DND-41 (cell line): ENCODE data around the gene HOXA5.

Source experiments
- ATAC-seq: fragments of 200-7000 bp; cut with Tn5 transposase; 3 replicates; pipeline ENCODE4 v1.9.1; 2021; ENCODE audit warnings: low read depth; ENCODE audit not compliant: insufficient read depth
- DNase-seq: peaks from one replicate; pipeline ENCODE4 v3.0.0-alpha.2; 2020
- H2AFZ ChIP-seq: 2 replicates; pipeline ENCODE4 v1.6.0; 2012; ENCODE audit warnings: low read depth, low read length
- H3K27ac ChIP-seq: 2 replicates; pipeline ENCODE4 v1.5.1; 2012; ENCODE audit warnings: low read length, inconsistent platforms
- H3K27me3 ChIP-seq: fragments of 200-600 bp; sonication (generic); 2 replicates; pipeline ENCODE4 v1.6.0; 2012; ENCODE audit warnings: low read length, mild to moderate bottlenecking, inconsistent platforms; ENCODE audit not compliant: insufficient read depth, poor library complexity
- H3K36me3 ChIP-seq: 2 replicates; pipeline ENCODE4 v1.5.1; 2012; ENCODE audit warnings: low read length, inconsistent platforms; ENCODE audit not compliant: insufficient read depth
- H3K4me1 ChIP-seq: 2 replicates; pipeline ENCODE4 v1.5.1; 2012; ENCODE audit warnings: mild to moderate bottlenecking, low read length; ENCODE audit not compliant: insufficient read depth
- H3K4me2 ChIP-seq: 2 replicates; pipeline ENCODE4 v1.6.0; 2012; ENCODE audit warnings: mild to moderate bottlenecking, moderate library complexity, low read length, inconsistent platforms; ENCODE audit not compliant: insufficient read depth
- H3K4me3 ChIP-seq, 2 experiments: fragments of 200-600 bp in 1 of 2; shearing (Covaris generic) in 1 of 2; 2 replicates each; pipeline ENCODE4 v1.5.1; 2012 to 2016; ENCODE audit warnings: inconsistent platforms in 2 of 2, low read length in 2 of 2, mild to moderate bottlenecking in 2 of 2, low read depth in 1 of 2, moderate library complexity in 1 of 2
- H3K79me2 ChIP-seq: 2 replicates; pipeline ENCODE4 v1.6.0; 2012; ENCODE audit warnings: low read length, inconsistent platforms; ENCODE audit not compliant: insufficient read depth
- H3K9ac ChIP-seq: 2 replicates; pipeline ENCODE4 v1.6.0; 2012; ENCODE audit warnings: low read depth, mild to moderate bottlenecking, inconsistent platforms, low read length, moderate library complexity
- H3K9me3 ChIP-seq: 2 replicates; pipeline ENCODE4 v1.5.1; 2012; ENCODE audit warnings: low read length, moderate library complexity, mild to moderate bottlenecking, inconsistent platforms; ENCODE audit not compliant: insufficient read depth, severe bottlenecking
- H4K20me1 ChIP-seq: 2 replicates; pipeline ENCODE4 v1.6.0; 2012; ENCODE audit warnings: low read length; ENCODE audit not compliant: insufficient read depth
- CTCF ChIP-seq: IDR thresholded peaks from 2 replicates; pipeline ENCODE4 v1.5.1; 2012; ENCODE audit warnings: borderline replicate concordance, low read length, moderate library complexity, mild to moderate bottlenecking; ENCODE audit not compliant: poor library complexity, severe bottlenecking; ENCODE audit errors: extremely low read depth
- EZH2 ChIP-seq: IDR thresholded peaks from 3 replicates; pipeline ENCODE4 v1.6.1; 2012; ENCODE audit warnings: borderline replicate concordance, low read depth, mild to moderate bottlenecking, moderate library complexity, low read length, inconsistent platforms; ENCODE audit not compliant: severe bottlenecking

The HOXA5 gene

GRCh38 chr7:27113991-27114769 lies 29.3 kb downstream of the HOXA5 start:
- Histone ChIP-seq H3K4me3 (no peak overlapping the region), H3K4me2 (no peak overlapping the region), H3K9ac (no peak overlapping the region), H3K27me3 (no peaks in the 10 kb centered on the region), H3K36me3 (no peaks in the 10 kb centered on the region), H3K79me2 (no peaks in the 10 kb centered on the region), H2AFZ (no peak overlapping the region), H3K9me3 (no peaks in the 10 kb centered on the region), H3K27ac (no peak overlapping the region), H4K20me1 (no peaks in the 10 kb centered on the region), H3K4me1 (no peaks in the 10 kb centered on the region)
- no peak for TF ChIP-seq EZH2
- TF ChIP-seq CTCF, result no peak
- ATAC-seq, result no peak
- DNase-seq, result no peak

- Histone ChIP-seq H3K4me2 (no peak overlapping the region), H3K27me3 (no peaks in the 10 kb centered on the region), H3K9ac (no peak overlapping the region), H3K27ac (no peak overlapping the region), H3K4me1 (no peaks in the 10 kb centered on the region), H2AFZ (no peak overlapping the region), H4K20me1 (no peaks in the 10 kb centered on the region), H3K9me3 (no peaks in the 10 kb centered on the region), H3K36me3 (no peaks in the 10 kb centered on the region), H3K79me2 (no peaks in the 10 kb centered on the region), H3K4me3 (no peak overlapping the region)
- no peak for DNase-seq
- no peak for ATAC-seq
- no peak for TF ChIP-seq EZH2
- no peak for TF ChIP-seq CTCF
Observed at GRCh38 chr7:27112955-27113949, 30.2 kb downstream of the HOXA5 start.

- H3K27me3 ChIP-seq, result no peaks in the 10 kb centered on the region
- no peaks in the 10 kb centered on the region for H3K9me3 ChIP-seq
- no peaks in the 10 kb centered on the region for H4K20me1 ChIP-seq
- no peaks in the 10 kb centered on the region for H3K36me3 ChIP-seq
- no peak overlapping the region for H3K27ac ChIP-seq
- H2AFZ ChIP-seq, result no peak overlapping the region
- H3K79me2 ChIP-seq, result no peaks in the 10 kb centered on the region
- no peaks in the 10 kb centered on the region for H3K4me1 ChIP-seq
- TF ChIP-seq EZH2 (no peak), CTCF (no peak)
- ATAC-seq (no peak), DNase-seq (no peak)
- H3K4me3 ChIP-seq, result no peak overlapping the region
- no peak overlapping the region for H3K9ac ChIP-seq
- H3K4me2 ChIP-seq, result no peak overlapping the region
Observed at GRCh38 chr7:27112361-27112760, 31.1 kb downstream of the HOXA5 start.
